Ishikawa (cell line): Measurements from ENCODE around the gene ZNF592.

Source experiments
- CEBPB ChIP-seq: IDR thresholded peaks from 2 replicates; pipeline ENCODE4 v1.6.1; 2012
- CREB1 ChIP-seq: IDR thresholded peaks from 2 replicates; pipeline ENCODE4 v1.6.1; 2012; ENCODE audit warnings: low read depth
- EGR1 ChIP-seq: IDR thresholded peaks from 2 replicates; pipeline ENCODE4 v1.6.1; 2012
- EP300 ChIP-seq: IDR thresholded peaks from 2 replicates; pipeline ENCODE4 v1.6.1; 2012; ENCODE audit warnings: borderline replicate concordance
- FOXM1 ChIP-seq: IDR thresholded peaks from 2 replicates; pipeline ENCODE4 v1.6.1; 2012; ENCODE audit warnings: low read depth, borderline replicate concordance
- MAX ChIP-seq: IDR thresholded peaks from 2 replicates; pipeline ENCODE4 v1.6.1; 2012
- NFIC ChIP-seq: IDR thresholded peaks from 2 replicates; pipeline ENCODE4 v1.6.1; 2012
- RAD21 ChIP-seq: IDR thresholded peaks from 2 replicates; pipeline ENCODE4 v1.6.1; 2012; ENCODE audit warnings: low read depth
- REST ChIP-seq: IDR thresholded peaks from 2 replicates; pipeline ENCODE4 v1.6.1; 2012; ENCODE audit warnings: low read depth, mild to moderate bottlenecking
- TAF1 ChIP-seq: IDR thresholded peaks from 2 replicates; pipeline ENCODE4 v1.6.1; 2012; ENCODE audit warnings: low read depth, mild to moderate bottlenecking
- TCF12 ChIP-seq: IDR thresholded peaks from 2 replicates; pipeline ENCODE4 v1.6.1; 2012; ENCODE audit warnings: low read depth
- TEAD4 ChIP-seq: IDR thresholded peaks from 2 replicates; pipeline ENCODE4 v1.6.1; 2012
- USF1 ChIP-seq: IDR thresholded peaks from 2 replicates; pipeline ENCODE4 v1.6.1; 2012
- YY1 ChIP-seq: IDR thresholded peaks from 2 replicates; pipeline ENCODE4 v1.6.1; 2012; ENCODE audit warnings: low read depth
- ZBTB7A ChIP-seq: IDR thresholded peaks from 2 replicates; pipeline ENCODE4 v1.6.1; 2012; ENCODE audit warnings: low read depth

The ZNF592 gene

GRCh38 chr15:84780492-84780891 lies 32.1 kb downstream of the ZNF592 start:
- TF ChIP-seq ZBTB7A, result no peak
- TF ChIP-seq EP300, result no peak
- no peak for TF ChIP-seq REST
- no peak for TF ChIP-seq YY1
- TF ChIP-seq CEBPB, result no peak
- TF ChIP-seq NFIC, result no peak
- TF ChIP-seq FOXM1, result no peak
- no peak for TF ChIP-seq RAD21
- TF ChIP-seq TCF12, result no peak
- no peak for TF ChIP-seq CREB1
- TF ChIP-seq TEAD4, result no peak
- TF ChIP-seq TAF1, result no peak

GRCh38 chr15:84781495-84781894 lies 33.1 kb downstream of the ZNF592 start:
- no peak for TF ChIP-seq FOXM1

- no peak for TF ChIP-seq NFIC
- TF ChIP-seq USF1, result no peak
- TF ChIP-seq FOXM1, result no peak
- TF ChIP-seq EGR1, result no peak
Measured at GRCh38 chr15:84782346-84782745, 34.0 kb downstream of the ZNF592 start.

GRCh38 chr15:84783493-84784251 lies 35.3 kb downstream of the ZNF592 start:
- TF ChIP-seq CEBPB (no peak), EGR1 (no peak), TCF12 (no peak), RAD21 (no peak), FOXM1 (no peak), USF1 (no peak), CREB1 (no peak), REST (no peak), MAX (no peak), TAF1 (no peak), NFIC (no peak), ZBTB7A (no peak), YY1 (no peak)

GRCh38 chr15:84784262-84784661 lies 35.9 kb downstream of the ZNF592 start:
- TF ChIP-seq NFIC, result no peak
- no peak for TF ChIP-seq ZBTB7A
- no peak for TF ChIP-seq FOXM1
- TF ChIP-seq MAX, result no peak
- TF ChIP-seq EP300, result no peak
- TF ChIP-seq YY1, result no peak
- no peak for TF ChIP-seq REST
- no peak for TF ChIP-seq EGR1
- TF ChIP-seq TAF1, result no peak
- no peak for TF ChIP-seq CEBPB
